Activated CD8-positive, alpha-beta memory T cell treated with anti-CD3 and anti-CD28 coated beads for 48 hours (primary cell): ENCODE results near the gene IGF1R.
"Not testable (repeated sequence)": the region's sequence is repeated elsewhere in the genome, so short reads cannot be mapped to it uniquely, and the experiment has no call there.

ENCODE experiments used
- DNase-seq, 3 experiments: peaks; one replicate each; pipeline ENCODE4 v3.0.0-alpha.2; 2020; ENCODE audit warnings: low read depth in 2 of 3, low spot score in 2 of 3

IGF1R gene

DNA sequence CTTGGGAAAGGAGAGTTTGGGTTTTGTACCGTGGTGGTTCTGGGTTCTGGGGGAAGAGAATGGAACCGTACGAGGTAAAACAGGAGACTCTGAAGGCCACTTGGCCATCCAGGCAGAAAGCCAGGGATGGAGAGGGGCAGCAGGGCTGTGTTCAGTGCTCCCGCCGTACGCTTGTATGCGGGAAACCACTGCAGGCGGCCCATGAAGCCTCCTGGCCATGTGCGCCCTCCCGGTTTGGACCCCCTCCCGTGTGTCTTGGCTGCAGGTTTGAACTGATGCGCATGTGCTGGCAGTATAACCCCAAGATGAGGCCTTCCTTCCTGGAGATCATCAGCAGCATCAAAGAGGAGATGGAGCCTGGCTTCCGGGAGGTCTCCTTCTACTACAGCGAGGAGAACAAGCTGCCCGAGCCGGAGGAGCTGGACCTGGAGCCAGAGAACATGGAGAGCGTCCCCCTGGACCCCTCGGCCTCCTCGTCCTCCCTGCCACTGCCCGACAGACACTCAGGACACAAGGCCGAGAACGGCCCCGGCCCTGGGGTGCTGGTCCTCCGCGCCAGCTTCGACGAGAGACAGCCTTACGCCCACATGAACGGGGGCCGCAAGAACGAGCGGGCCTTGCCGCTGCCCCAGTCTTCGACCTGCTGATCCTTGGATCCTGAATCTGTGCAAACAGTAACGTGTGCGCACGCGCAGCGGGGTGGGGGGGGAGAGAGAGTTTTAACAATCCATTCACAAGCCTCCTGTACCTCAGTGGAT lies 308.6 kb downstream of the IGF1R start:
- DNase-seq = no peak

DNA sequence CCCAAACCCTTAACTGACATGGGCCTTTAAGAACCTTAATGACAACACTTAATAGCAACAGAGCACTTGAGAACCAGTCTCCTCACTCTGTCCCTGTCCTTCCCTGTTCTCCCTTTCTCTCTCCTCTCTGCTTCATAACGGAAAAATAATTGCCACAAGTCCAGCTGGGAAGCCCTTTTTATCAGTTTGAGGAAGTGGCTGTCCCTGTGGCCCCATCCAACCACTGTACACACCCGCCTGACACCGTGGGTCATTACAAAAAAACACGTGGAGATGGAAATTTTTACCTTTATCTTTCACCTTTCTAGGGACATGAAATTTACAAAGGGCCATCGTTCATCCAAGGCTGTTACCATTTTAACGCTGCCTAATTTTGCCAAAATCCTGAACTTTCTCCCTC lies 309.3 kb downstream of the IGF1R start:
- no peak for DNase-seq

- no peak for DNase-seq
These were observed 309.7 kb downstream of the IGF1R start for GRCh38 chr15:98958076-98958475.

GRCh38 chr15:98958918-98959639 lies 310.7 kb downstream of the IGF1R start:
- DNase-seq = no peak

GRCh38 chr15:98959640-98960007 lies 311.3 kb downstream of the IGF1R start:
- DNase-seq = no peak

- no peak for DNase-seq
These were observed 312.3 kb downstream of the IGF1R start for GRCh38 chr15:98960555-98961050.

- DNase-seq = no peak
These were observed 315.1 kb downstream of the IGF1R start for GRCh38 chr15:98963444-98963843.

GRCh38 chr15:98964466-98965133 lies 316.3 kb downstream of the IGF1R start:
- no peak for DNase-seq

GRCh38 chr15:98965134-98965491 lies 316.8 kb downstream of the IGF1R start:
- DNase-seq = not testable (repeated sequence)

- no peak for DNase-seq
These were observed 317.3 kb downstream of the IGF1R start for GRCh38 chr15:98965597-98965996.

DNA sequence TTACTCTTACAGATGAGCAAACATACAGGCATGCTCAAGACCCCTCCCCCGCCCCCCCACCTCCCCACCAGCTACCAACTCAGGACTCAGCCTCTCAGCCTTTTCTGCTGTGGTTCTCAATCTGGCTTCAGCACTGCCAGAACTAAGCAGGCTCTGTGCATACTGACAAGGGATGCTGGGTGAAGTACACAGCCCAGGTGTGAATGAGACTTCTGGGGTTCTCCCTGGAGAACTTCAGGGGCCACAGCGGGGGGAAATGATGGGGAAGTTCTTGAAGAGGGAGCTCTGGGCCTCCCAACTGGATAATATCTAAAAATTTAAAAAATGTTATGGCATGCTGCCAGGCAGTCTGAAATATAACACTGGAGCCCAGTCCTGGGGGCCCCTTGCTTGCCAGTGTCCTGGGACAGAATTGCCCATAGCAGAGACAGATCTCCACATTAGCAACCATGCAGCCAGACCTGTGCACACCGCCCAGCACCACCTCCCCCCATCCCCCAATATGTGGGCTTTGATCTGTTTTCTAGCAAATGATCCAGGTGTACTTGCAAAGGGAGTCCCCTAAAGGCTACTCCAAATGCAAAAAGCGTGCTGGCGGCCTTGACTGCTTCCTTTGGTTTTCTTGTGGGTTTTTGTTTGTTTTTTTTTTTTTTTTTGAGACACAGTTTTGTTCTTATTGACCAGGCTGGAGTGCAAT lies 317.9 kb downstream of the IGF1R start:
- no peak for DNase-seq

DNA sequence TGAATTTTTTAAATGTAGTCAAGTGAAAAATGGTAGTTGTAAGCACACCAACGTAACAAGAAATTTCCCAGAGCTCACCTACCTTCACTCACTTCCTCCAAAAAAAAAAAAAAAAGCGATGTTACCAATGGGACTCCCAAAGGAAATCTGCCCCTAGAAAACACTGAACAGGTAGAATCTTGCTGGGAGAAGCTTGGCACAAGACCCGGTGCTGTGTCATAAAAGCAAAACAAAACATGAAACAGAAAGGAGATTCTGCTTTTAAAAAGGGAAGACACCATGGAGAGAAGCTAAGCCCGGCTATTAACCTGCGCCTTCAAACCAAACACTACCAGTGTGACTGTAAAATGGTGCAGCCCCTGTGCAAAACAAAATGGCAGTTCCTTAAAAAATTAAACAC lies 318.8 kb downstream of the IGF1R start:
- no peak for DNase-seq

GRCh38 chr15:98967916-98968315 lies 319.6 kb downstream of the IGF1R start:
- DNase-seq = no peak

DNA sequence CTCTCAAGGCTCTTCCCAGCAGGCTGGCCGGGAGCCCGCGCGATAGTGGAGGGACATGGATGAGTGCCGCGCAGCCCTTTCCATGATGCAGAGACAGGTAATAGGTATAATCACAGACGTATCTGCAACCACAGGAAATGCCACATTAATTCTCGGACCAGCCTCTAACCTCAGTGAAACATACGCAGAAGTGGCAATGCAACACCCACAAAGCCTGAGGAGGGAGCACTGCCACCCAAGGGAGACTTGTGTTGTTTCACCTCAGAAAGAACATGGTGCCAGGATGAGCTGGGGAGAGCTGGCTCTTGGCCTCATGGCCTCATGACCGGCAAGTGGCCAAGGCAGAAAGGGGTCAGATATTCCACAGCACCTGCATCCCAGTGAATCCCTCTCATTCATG lies 320.2 kb downstream of the IGF1R start:
- DNase-seq = no peak

DNA sequence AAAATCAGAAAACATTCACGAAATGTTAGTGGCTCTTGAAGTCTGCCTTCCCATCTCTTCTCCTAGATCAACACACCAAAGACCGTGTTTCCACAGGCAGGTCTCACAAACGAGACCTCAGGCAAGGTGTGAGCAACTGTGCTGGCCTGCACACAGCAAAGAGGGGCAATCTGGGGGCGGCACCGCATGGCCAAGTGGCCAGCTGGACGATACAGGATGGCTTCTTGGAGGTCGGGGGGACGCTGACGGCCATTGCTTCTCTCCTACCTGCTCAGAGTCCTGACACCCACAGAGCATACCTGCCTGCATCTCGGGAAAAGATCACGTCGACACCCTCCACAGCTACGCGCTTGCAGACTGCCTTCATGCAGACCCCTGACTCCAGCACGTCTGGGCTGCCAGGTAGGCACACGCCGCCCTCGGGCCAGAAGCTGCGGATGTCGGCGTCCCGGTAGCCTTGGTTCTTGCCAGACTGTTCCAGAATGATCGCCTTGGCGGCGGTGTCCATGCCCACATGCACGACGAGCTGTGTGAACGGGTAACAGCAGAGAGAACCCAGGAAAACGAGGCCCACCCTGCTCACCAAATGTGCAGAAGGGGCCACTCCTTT lies 320.9 kb downstream of the IGF1R start:
- no peak for DNase-seq

DNA sequence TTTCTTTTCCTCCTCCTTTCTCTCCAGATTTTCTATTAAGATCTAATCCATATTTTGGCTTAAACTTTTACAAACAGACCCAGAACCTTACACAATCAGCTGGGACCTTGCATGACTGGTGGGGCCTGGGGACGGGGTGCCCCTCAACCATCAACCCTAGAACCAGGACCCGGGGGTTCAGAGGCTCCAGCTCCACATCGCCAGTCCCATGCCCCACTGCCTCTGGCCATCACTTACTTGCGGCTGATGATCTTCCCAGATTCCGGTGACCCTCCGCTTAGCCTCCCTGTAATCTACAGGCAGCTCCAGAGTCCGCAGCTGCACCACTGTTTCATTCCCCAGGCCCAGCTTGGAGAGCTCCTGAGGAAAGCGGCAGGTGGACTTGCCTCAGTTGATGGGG lies 322.5 kb downstream of the IGF1R start:
- DNase-seq = no peak

DNA sequence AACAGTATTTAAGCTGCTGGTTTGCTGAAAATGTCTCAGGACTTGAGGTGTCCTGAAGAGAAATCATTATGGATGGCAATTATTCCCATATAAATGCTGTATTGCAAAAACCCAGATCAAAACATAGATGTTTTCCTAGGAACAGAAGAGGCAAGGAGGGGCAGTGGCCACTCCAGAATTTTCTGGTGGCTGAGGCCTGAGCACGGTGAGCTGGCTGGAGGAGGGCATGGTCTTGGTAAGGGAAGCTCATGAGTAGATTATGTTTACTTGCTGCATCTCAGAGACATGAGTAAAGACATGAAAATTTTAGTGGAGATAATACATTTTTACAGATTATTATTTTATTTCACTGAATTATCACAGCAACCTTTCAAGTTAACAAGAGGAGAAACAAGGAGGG lies 328.2 kb downstream of the IGF1R start:
- no peak for DNase-seq

DNA sequence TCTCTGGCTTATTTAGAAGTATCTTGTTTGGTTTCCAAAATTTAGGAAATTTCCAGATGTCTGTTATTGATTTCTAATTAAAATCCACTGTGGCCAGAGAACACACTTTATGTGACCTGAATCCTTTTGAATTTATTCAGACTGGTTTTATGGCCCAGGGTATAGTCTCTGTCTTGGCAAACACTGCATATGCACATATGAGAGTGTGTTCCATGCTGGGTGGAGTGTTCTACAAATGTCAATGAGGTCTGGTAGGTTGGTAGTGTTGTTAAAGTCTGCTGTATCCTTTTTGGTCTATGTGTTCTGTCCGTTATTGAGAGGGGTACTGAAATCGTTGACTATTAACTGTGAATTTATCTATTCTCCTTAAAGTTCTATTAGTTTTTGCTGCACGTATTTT lies 329.1 kb downstream of the IGF1R start:
- DNase-seq = no peak

- no peak for DNase-seq
These were observed 329.8 kb downstream of the IGF1R start for GRCh38 chr15:98978153-98978552.

DNA sequence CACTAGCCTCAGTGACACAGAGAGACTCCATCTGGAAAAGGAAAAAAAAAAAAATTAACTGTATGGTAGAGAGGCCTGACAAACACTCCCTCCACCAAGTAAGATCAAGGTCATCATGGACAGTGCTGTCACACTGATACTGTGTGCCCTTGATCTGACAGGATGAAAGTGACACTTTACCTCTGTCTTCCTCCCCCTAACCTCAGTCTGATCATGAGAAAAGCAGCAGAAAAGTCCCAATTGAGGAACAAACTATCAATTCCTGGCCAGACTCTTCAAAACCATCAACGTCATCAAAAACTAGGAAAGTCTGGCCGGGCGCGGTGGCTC lies 332.5 kb downstream of the IGF1R start:
- no peak for DNase-seq
